Sigmoid colon (tissue), 7 donors: ENCODE results near the gene TMEM121B. TPM values are rescaled to one million over a fixed set of nuclear protein-coding genes. Genes with fewer than 3 reads are reported as not detected.

Experiments used
- DNase-seq: peaks from one replicate; pipeline ENCODE4 v3.0.0-alpha.2; 2019
- H3K27ac ChIP-seq, 4 donors: fragments of 200-600 bp; sonication (generic); one replicate each; pipeline ENCODE4 v1.5.1; 2016 to 2019; ENCODE audit warnings: mild to moderate bottlenecking in 1 of 4
- H3K27me3 ChIP-seq, 3 donors: fragments of 200-600 bp; sonication (generic); one replicate each; pipeline ENCODE4 v1.5.1; 2019; ENCODE audit warnings: mild to moderate bottlenecking in 1 of 3
- H3K36me3 ChIP-seq, 4 donors: fragments of 200-600 bp; sonication (generic); one replicate each; pipeline ENCODE4 v1.5.1; 2016 to 2019
- H3K4me1 ChIP-seq, 4 donors: fragments of 200-600 bp; sonication (generic); one replicate each; pipeline ENCODE4 v1.5.1; 2017 to 2019
- H3K4me3 ChIP-seq, 4 donors: fragments of 200-600 bp; sonication (generic); one replicate each; pipeline ENCODE4 v1.5.1; 2017 to 2019; ENCODE audit warnings: mild to moderate bottlenecking in 2 of 4, moderate library complexity in 1 of 4
- H3K9me3 ChIP-seq, 4 donors: fragments of 200-600 bp in 3 of 4; sonication (generic) in 3 of 4; one replicate each; pipeline versions ENCODE4 v1.5.1 to v1.6.1; 2013 to 2019
- EP300 ChIP-seq, 4 donors: sonication (generic); formaldehyde crosslinking; IDR thresholded peaks; one replicate each; pipeline ENCODE4 v1.6.1; 2017; ENCODE audit warnings: antibody characterized with exemption in 4 of 4
- POLR2A ChIP-seq, 2 donors: fragments of 450-650 bp; IDR thresholded peaks; one replicate each; pipeline ENCODE4 v1.6.1; 2016; ENCODE audit warnings: antibody characterized with exemption in 2 of 2, mild to moderate bottlenecking in 2 of 2, moderate library complexity in 2 of 2
- POLR2AphosphoS5 ChIP-seq, 4 donors: sonication (generic); formaldehyde crosslinking; IDR thresholded peaks; one replicate each; pipeline ENCODE4 v1.6.1; 2017; ENCODE audit warnings: antibody characterized with exemption in 4 of 4
- WGBS, 2 donors: extraction: QIAGEN DNeasy Blood & Tissue Kit; methylation state at CpG; one replicate each; pipeline ENCODE4 v1.1.7; 2013; 5-methylcytosine and 5-hydroxymethylcytosine counted together
- intact Hi-C: fragments of 100-400 bp; cut with DNase I; formaldehyde crosslinking; loops from one replicate; pipeline ENCODE4 v1.15.1; 2023
- polyA plus RNA-seq, 3 donors: library from polyadenylated mRNA; stranded (reverse); fragments of 200-250 nt; gene quantifications; one replicate each; pipeline ENCODE4 v1.2.3, GENCODE V29; 2013
- total RNA-seq, 4 donors: library from RNA; depleted of rRNA; stranded (reverse); fragments of >200 nt; gene quantifications; one replicate each; pipeline ENCODE4 v1.1.0, GENCODE V29; 2016
- TF ChIP-seq, protein P1 (sequence below), 4 experiments: fragments of 450-650 bp in 3 of 4; fragments of 200-600 bp in 1 of 4; IDR thresholded peaks; one replicate each; pipeline ENCODE4 v1.5.1; 2016 to 2019; ENCODE audit warnings: antibody characterized with exemption in 4 of 4, mild to moderate bottlenecking in 3 of 4, moderate library complexity in 2 of 4
- donor health status: healthy with polysubstance abuse.
- donor health status: Bipolar disorder and iron deficiency.
- donor health status: healthy.

Gene TMEM121B
- total and polyA plus RNA-seq, 7 donors, result 0.17 to 0.54 (median 0.43) TPM; not detected in 3

DNA sequence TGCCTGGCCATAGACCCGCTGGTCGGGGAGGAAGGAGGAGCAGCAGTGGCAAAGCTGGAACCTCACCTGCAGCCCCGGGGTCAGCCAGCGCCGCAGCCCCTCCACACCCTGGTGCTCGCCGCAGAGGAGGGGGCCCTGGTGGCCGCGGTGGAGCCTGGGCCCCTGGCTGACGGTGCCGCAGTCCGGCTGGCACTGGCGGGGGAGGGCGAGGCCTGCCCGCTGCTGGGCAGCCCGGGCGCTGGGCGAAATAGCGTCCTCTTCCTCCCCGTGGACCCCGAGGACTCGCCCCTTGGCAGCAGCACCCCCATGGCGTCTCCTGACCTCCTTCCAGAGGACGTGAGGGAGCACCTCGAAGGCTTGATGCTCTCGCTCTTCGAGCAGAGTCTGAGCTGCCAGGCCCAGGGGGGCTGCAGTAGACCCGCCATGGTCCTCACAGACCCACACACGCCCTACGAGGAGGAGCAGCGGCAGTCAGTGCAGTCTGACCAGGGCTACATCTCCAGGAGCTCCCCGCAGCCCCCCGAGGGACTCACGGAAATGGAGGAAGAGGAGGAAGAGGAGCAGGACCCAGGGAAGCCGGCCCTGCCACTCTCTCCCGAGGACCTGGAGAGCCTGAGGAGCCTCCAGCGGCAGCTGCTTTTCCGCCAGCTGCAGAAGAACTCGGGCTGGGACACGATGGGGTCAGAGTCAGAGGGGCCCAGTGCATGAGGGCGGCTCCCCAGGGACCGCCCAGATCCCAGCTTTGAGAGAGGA is 11.9 kb downstream of the TMEM121B start:
- peak; percentile 42 for DNase-seq
- no peaks in the 10 kb centered on the region for H3K9me3 ChIP-seq
- H3K4me1 ChIP-seq, result no peaks in the 10 kb centered on the region
- H3K4me3 ChIP-seq, result no peak overlapping the region
- no peaks in the 10 kb centered on the region for H3K27me3 ChIP-seq
- WGBS, 2 donors, result 93 to 94% methylated on average over 42 of the region's 42 CpGs
- intact Hi-C loops, result no loop called here
- H3K27ac ChIP-seq, result no peak overlapping the region
- peaks cover 0 to 53% (median 16%) of the 10 kb centered on the region in 4 donors for H3K36me3 ChIP-seq
- TF ChIP-seq POLR2AphosphoS5 (IDR thresholded peaks at IDR 0.05) (no peak), POLR2A (IDR thresholded peaks at IDR 0.05) (no peak), EP300 (IDR thresholded peaks at IDR 0.05) (no peak)
- TF ChIP-seq, protein P1, sequence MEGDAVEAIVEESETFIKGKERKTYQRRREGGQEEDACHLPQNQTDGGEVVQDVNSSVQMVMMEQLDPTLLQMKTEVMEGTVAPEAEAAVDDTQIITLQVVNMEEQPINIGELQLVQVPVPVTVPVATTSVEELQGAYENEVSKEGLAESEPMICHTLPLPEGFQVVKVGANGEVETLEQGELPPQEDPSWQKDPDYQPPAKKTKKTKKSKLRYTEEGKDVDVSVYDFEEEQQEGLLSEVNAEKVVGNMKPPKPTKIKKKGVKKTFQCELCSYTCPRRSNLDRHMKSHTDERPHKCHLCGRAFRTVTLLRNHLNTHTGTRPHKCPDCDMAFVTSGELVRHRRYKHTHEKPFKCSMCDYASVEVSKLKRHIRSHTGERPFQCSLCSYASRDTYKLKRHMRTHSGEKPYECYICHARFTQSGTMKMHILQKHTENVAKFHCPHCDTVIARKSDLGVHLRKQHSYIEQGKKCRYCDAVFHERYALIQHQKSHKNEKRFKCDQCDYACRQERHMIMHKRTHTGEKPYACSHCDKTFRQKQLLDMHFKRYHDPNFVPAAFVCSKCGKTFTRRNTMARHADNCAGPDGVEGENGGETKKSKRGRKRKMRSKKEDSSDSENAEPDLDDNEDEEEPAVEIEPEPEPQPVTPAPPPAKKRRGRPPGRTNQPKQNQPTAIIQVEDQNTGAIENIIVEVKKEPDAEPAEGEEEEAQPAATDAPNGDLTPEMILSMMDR (IDR thresholded peaks at IDR 0.05), result no peak

DNA sequence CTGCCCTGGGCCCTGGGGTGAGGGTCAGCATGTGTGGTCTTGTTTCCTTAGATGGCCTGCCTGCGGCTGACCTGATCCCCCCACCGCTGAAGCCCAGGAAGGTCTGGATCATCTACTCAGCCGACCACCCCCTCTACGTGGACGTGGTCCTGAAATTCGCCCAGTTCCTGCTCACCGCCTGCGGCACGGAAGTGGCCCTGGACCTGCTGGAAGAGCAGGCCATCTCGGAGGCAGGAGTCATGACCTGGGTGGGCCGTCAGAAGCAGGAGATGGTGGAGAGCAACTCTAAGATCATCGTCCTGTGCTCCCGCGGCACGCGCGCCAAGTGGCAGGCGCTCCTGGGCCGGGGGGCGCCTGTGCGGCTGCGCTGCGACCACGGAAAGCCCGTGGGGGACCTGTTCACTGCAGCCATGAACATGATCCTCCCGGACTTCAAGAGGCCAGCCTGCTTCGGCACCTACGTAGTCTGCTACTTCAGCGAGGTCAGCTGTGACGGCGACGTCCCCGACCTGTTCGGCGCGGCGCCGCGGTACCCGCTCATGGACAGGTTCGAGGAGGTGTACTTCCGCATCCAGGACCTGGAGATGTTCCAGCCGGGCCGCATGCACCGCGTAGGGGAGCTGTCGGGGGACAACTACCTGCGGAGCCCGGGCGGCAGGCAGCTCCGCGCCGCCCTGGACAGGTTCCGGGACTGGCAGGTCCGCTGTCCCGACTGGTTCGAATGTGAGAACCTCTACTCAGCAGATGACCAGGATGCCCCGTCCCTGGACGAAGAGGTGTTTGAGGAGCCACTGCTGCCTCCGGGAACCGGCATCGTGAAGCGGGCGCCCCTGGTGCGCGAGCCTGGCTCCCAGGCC is 12.7 kb downstream of the TMEM121B start:
- no peaks in the 10 kb centered on the region for H3K9me3 ChIP-seq

DNA sequence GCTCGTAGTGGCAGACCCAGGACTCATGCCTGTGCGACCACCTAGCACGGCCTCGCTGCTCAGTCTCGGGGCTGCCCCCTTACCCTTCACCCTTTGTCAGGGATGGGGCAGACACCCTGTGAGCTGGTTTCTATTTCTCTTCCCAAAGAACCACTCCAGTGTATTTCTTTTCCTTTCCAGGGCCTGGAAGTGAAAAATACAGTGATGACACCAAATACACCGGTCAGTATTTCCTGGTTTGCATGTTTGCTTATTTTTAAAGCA is 13.7 kb downstream of the TMEM121B start:
- Histone ChIP-seq H3K27me3 (no peaks in the 10 kb centered on the region), H3K4me3 (no peak overlapping the region), H3K27ac (peak overlapping the region in 1 of 4 donors; percentile 14), H3K36me3 (peaks cover 0 to 62% (median 16%) of the 10 kb centered on the region in 4 donors), H3K9me3 (no peaks in the 10 kb centered on the region), H3K4me1 (no peaks in the 10 kb centered on the region)
- intact Hi-C loops, result no loop called here
- no peak for DNase-seq
- no peak for TF ChIP-seq EP300 (IDR thresholded peaks at IDR 0.05)
- TF ChIP-seq POLR2AphosphoS5 (IDR thresholded peaks at IDR 0.05), result no peak
- no peak for TF ChIP-seq POLR2A (IDR thresholded peaks at IDR 0.05)
- TF ChIP-seq, protein P1 (IDR thresholded peaks at IDR 0.05), result no peak
- WGBS, 2 donors, result 91 to 95% methylated on average over 6 of the region's 6 CpGs

More for the DNA sequence above, 12.7 kb downstream of the TMEM121B start:
- no peak for TF ChIP-seq POLR2AphosphoS5 (IDR thresholded peaks at IDR 0.05)
- TF ChIP-seq, protein P1 (IDR thresholded peaks at IDR 0.05), result no peak
- TF ChIP-seq EP300 (IDR thresholded peaks at IDR 0.05), result no peak
- no peak for TF ChIP-seq POLR2A (IDR thresholded peaks at IDR 0.05)
- Histone ChIP-seq H3K4me1 (no peaks in the 10 kb centered on the region), H3K4me3 (no peak overlapping the region), H3K27ac (peak overlapping the region in 1 of 4 donors; percentile 14), H3K27me3 (no peaks in the 10 kb centered on the region), H3K36me3 (peaks cover 0 to 53% (median 16%) of the 10 kb centered on the region in 4 donors)
- intact Hi-C loops, result no loop called here
- WGBS, 2 donors, result 97% methylated on average over 66 of the region's 66 CpGs
- no peak for DNase-seq

GRCh38 chr22:17106785-17107546 is 14.2 kb downstream of the TMEM121B start:
- no peaks in the 10 kb centered on the region for H3K4me1 ChIP-seq
- WGBS, 2 donors, result 55 to 79% methylated on average over 15 of the region's 15 CpGs
- no peaks in the 10 kb centered on the region for H3K27me3 ChIP-seq
- peak overlapping the region in 1 of 4 donors; percentile 14 for H3K27ac ChIP-seq
- no peak overlapping the region for H3K4me3 ChIP-seq
- TF ChIP-seq POLR2AphosphoS5 (IDR thresholded peaks at IDR 0.05) (no peak), POLR2A (IDR thresholded peaks at IDR 0.05) (no peak), EP300 (IDR thresholded peaks at IDR 0.05) (no peak)
- TF ChIP-seq, protein P1 (IDR thresholded peaks at IDR 0.05), result no peak
- peak; percentile 59 for DNase-seq
- no peaks in the 10 kb centered on the region for H3K9me3 ChIP-seq
- intact Hi-C loops, result no loop called here
- peaks cover 0 to 67% (median 18%) of the 10 kb centered on the region in 4 donors for H3K36me3 ChIP-seq
